ENCODE data around the gene CD209.

DNA sequence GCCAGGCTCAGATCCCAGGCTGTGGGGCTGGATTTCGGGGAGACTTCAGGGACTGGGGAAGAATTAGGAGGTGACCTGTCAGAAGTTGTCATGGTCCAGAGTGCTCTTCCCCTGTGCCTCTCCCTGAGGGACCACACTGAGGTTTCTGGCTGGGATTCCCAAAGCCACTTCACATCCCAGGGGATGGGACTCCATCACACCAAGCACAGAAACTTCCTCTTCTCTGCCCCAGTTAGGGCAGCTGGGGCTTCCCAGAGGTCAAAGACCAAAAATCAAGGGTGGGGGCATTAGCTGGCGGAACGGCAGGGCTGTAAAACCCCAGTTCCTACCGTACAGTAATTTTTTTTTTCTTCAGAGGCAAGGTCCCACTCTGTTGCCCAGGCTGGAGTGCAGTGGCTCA lies 52.8 kb downstream of the CD209 start:
- TF ChIP-seq, protein P1, sequence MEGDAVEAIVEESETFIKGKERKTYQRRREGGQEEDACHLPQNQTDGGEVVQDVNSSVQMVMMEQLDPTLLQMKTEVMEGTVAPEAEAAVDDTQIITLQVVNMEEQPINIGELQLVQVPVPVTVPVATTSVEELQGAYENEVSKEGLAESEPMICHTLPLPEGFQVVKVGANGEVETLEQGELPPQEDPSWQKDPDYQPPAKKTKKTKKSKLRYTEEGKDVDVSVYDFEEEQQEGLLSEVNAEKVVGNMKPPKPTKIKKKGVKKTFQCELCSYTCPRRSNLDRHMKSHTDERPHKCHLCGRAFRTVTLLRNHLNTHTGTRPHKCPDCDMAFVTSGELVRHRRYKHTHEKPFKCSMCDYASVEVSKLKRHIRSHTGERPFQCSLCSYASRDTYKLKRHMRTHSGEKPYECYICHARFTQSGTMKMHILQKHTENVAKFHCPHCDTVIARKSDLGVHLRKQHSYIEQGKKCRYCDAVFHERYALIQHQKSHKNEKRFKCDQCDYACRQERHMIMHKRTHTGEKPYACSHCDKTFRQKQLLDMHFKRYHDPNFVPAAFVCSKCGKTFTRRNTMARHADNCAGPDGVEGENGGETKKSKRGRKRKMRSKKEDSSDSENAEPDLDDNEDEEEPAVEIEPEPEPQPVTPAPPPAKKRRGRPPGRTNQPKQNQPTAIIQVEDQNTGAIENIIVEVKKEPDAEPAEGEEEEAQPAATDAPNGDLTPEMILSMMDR (IDR thresholded peaks at IDR 0.05; ENCODE audit: poor library complexity): no peak
- no peak for TF ChIP-seq EZH2phosphoT487 (IDR thresholded peaks at IDR 0.05; ENCODE audit: low read depth, severe bottlenecking, unreplicated experiment)

All from hepatocyte (in vitro differentiated cells).